Calu3 (cell line): ENCODE results near the gene FAM107B. TPM values are rescaled to one million over a fixed set of nuclear protein-coding genes. Genes with fewer than 3 reads are reported as not detected.
"Not testable (repeated sequence)": the region's sequence is repeated elsewhere in the genome, so short reads cannot be mapped to it uniquely, and the experiment has no call there.

Experiments
- BruUV-seq: library from RNA; stranded (reverse); fragments of 400-500 nt; replicated peaks from 2 replicates; lab custom pipeline; 2021; lab: Mats Ljungman, UMichigan
- CTCF ChIA-PET: fragments of 300-600 bp; sonication (Branson Sonifier 250); formaldehyde crosslinking; loops from one replicate; lab custom pipeline; 2022; ENCODE audit warnings: antibody characterized with exemption; lab: Charles Lee
- DNase-seq: peaks from one replicate; pipeline ENCODE4 v3.0.0; 2022
- H3K27ac Mint-ChIP-seq: one replicate; pipeline ENCODE4 v1.8.0; 2022; ENCODE audit warnings: mixed read lengths; ENCODE audit not compliant: unreplicated experiment
- H3K27me3 Mint-ChIP-seq: one replicate; pipeline ENCODE4 v1.8.0; 2022; ENCODE audit warnings: mixed read lengths; ENCODE audit not compliant: unreplicated experiment
- H3K36me3 Mint-ChIP-seq: one replicate; pipeline ENCODE4 v1.8.0; 2022; ENCODE audit warnings: mild to moderate bottlenecking, moderate library complexity, mixed read lengths; ENCODE audit not compliant: insufficient read depth, unreplicated experiment
- H3K4me1 Mint-ChIP-seq: one replicate; pipeline ENCODE4 v1.8.0; 2022; ENCODE audit warnings: mild to moderate bottlenecking, low read depth, mixed read lengths; ENCODE audit not compliant: unreplicated experiment
- H3K4me3 Mint-ChIP-seq: one replicate; pipeline ENCODE4 v1.8.0; 2022; ENCODE audit warnings: mild to moderate bottlenecking, low read depth, moderate library complexity, mixed read lengths; ENCODE audit not compliant: unreplicated experiment
- H3K9me3 Mint-ChIP-seq: one replicate; pipeline ENCODE4 v1.8.0; 2022; ENCODE audit warnings: low read depth, mixed read lengths; ENCODE audit not compliant: unreplicated experiment
- CTCF ChIP-seq: fragments of 200-600 bp; IDR thresholded peaks from one replicate; pipeline ENCODE4 v1.8.0; 2022; ENCODE audit warnings: antibody characterized with exemption; ENCODE audit not compliant: unreplicated experiment
- intact Hi-C: fragments of 100-400 bp; cut with micrococcal nuclease; formaldehyde crosslinking; loops from one replicate; pipeline ENCODE4 v1.10.0; 2022; ENCODE audit not compliant: unreplicated experiment
- total RNA-seq: library from RNA; stranded (reverse); gene quantifications from 2 replicates; pipeline ENCODE4 v1.2.3, GENCODE V29; 2022

FAM107B gene
- total RNA-seq, 1 experiment from 2014 or later, result 168 TPM

DNA sequence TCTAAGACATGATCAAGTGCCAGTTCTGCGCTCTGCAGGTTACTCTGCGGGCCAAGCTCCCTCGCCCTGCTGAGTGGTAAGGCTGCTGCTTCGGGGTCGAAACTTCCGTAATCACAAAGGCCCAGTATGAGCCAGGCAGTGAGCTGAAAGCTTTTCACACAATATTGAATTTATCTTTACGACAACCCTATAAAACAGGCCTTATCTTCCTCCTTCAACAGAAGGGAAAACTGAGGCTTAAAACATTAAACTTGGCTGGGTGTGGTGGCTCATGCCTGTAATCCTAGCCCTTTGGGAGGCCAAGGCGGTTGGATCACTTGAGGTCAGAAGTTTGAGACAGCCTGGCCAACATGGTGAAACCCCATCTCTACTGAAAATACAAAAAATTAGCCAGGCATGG is 83.3 kb downstream of the FAM107B start:
- no peak for DNase-seq
- no peaks in the 10 kb centered on the region for H3K27me3 Mint-ChIP-seq
- no peak overlapping the region for H3K27ac Mint-ChIP-seq
- no peak for TF ChIP-seq CTCF
- intact Hi-C loops, result no loop called here
- H3K9me3 Mint-ChIP-seq, result no peaks in the 10 kb centered on the region
- no TSS peak for BruUV-seq
- CTCF ChIA-PET, result no interaction called here
- no peaks in the 10 kb centered on the region for H3K36me3 Mint-ChIP-seq
- no peak overlapping the region for H3K4me3 Mint-ChIP-seq
- H3K4me1 Mint-ChIP-seq, result no peaks in the 10 kb centered on the region

- no peak overlapping the region for H3K27ac Mint-ChIP-seq
Measured at GRCh38 chr10:14688606-14689005, 86.1 kb downstream of the FAM107B start.

DNA sequence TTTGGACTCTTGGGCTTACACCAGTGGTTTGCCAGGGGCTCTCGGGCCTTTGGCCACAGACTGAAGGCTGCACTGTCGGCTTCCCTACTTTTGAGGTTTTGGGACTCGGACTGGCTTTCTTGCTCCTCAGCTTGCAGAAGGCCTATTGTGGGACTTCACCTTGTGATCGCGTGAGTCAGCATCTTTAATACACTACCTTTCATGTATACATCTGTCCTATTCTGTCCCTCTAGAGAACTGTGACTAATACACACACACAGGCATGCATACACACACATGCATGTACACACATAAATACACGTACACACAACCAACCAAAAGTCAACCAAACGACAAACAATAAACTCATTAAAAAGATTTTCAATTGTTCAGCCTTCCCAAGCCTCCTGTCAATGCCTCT is 86.5 kb downstream of the FAM107B start:
- CTCF ChIA-PET, intact Hi-C loops, BruUV-seq, H3K27ac Mint-ChIP-seq, H3K36me3 Mint-ChIP-seq, H3K9me3 Mint-ChIP-seq, H3K4me3 Mint-ChIP-seq, H3K4me1 Mint-ChIP-seq, H3K27me3 Mint-ChIP-seq, DNase-seq: not testable (repeated sequence)

More at GRCh38 chr10:14688606-14689005, 86.1 kb downstream of the FAM107B start:
- DNase-seq, result no peak
- H3K27me3 Mint-ChIP-seq, result no peaks in the 10 kb centered on the region
- BruUV-seq, result no TSS peak
- intact Hi-C loops, result no loop called here
- H3K4me1 Mint-ChIP-seq, result no peaks in the 10 kb centered on the region
- no peak for TF ChIP-seq CTCF
- H3K36me3 Mint-ChIP-seq, result no peaks in the 10 kb centered on the region
- H3K4me3 Mint-ChIP-seq, result no peak overlapping the region
- peaks cover 2% of the 10 kb centered on the region for H3K9me3 Mint-ChIP-seq
- CTCF ChIA-PET, result no interaction called here

- Mint-ChIP-seq H3K36me3 (no peaks in the 10 kb centered on the region), H3K4me3 (no peak overlapping the region), H3K27me3 (no peaks in the 10 kb centered on the region), H3K27ac (no peak overlapping the region), H3K9me3 (peaks cover 2% of the 10 kb centered on the region), H3K4me1 (no peaks in the 10 kb centered on the region)
- BruUV-seq, result no TSS peak
- CTCF ChIA-PET, result no interaction called here
- intact Hi-C loops, result no loop called here
- TF ChIP-seq CTCF, result no peak
- DNase-seq, result no peak
Measured at GRCh38 chr10:14687340-14687739, 87.4 kb downstream of the FAM107B start.

DNA sequence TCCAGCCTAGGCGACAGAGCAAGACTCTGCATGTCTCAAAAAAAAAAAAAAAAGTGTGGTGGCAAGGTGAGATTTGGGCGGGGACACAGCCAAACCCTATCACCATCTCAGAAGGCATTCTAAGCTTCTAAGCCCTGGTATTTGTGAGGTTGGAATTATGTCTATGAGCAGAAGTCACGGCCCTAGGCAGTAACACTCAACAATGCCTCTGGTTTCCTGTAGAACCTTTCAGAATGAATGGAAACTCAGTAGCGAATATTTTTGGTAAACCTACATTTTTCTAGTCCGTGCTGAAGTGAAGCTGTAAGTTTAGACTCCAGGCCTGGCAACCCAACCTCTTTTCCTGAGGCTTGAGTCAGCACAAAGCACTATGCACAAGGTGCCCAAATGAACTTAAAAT is 88.3 kb downstream of the FAM107B start:
- Mint-ChIP-seq H3K36me3 (no peaks in the 10 kb centered on the region), H3K4me3 (no peak overlapping the region), H3K9me3 (peaks cover 2% of the 10 kb centered on the region), H3K27ac (no peak overlapping the region), H3K4me1 (peaks cover 4% of the 10 kb centered on the region), H3K27me3 (no peaks in the 10 kb centered on the region)
- DNase-seq, result no peak
- TF ChIP-seq CTCF, result no peak
- intact Hi-C loops, result no loop called here
- no TSS peak for BruUV-seq
- CTCF ChIA-PET, result interaction anchor here (1.0 kb wide), 1 partner anchor 9 kb away, joined by 3 read pairs; no protein-coding TSS in a partner anchor
